Measurements from ENCODE around the gene MIOX.

The MIOX gene

GRCh38 chr22:50454556-50455075 lies 32.0 kb upstream of the MIOX start:
- H3K36me3 ChIP-seq (ENCODE audit: control insufficient read depth, low read length): peaks cover 91% of the 10 kb centered on the region
- H3K9me2 ChIP-seq (replicated peaks; ENCODE audit: control insufficient read depth, low read length): no peaks in the 10 kb centered on the region
- peaks cover 39% of the 10 kb centered on the region for H3K4me1 ChIP-seq (ENCODE audit: control insufficient read depth, low read length)
- no peaks in the 10 kb centered on the region for H3K9me3 ChIP-seq (ENCODE audit: control insufficient read depth, insufficient read depth, low read length)
- no peaks in the 10 kb centered on the region for H4K20me1 ChIP-seq (ENCODE audit: control insufficient read depth, insufficient read depth, low read depth, low read length)
- no peak for TF ChIP-seq EZH2phosphoT487 (IDR thresholded peaks at IDR 0.05; ENCODE audit: borderline replicate concordance, low read length)
- TF ChIP-seq, protein P1, sequence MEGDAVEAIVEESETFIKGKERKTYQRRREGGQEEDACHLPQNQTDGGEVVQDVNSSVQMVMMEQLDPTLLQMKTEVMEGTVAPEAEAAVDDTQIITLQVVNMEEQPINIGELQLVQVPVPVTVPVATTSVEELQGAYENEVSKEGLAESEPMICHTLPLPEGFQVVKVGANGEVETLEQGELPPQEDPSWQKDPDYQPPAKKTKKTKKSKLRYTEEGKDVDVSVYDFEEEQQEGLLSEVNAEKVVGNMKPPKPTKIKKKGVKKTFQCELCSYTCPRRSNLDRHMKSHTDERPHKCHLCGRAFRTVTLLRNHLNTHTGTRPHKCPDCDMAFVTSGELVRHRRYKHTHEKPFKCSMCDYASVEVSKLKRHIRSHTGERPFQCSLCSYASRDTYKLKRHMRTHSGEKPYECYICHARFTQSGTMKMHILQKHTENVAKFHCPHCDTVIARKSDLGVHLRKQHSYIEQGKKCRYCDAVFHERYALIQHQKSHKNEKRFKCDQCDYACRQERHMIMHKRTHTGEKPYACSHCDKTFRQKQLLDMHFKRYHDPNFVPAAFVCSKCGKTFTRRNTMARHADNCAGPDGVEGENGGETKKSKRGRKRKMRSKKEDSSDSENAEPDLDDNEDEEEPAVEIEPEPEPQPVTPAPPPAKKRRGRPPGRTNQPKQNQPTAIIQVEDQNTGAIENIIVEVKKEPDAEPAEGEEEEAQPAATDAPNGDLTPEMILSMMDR (IDR thresholded peaks at IDR 0.05; ENCODE audit: low read depth, low read length, poor library complexity, severe bottlenecking): no peak
- no peak overlapping the region for H3K4me2 ChIP-seq (ENCODE audit: low read length)
- H3K79me2 ChIP-seq (ENCODE audit: control insufficient read depth, low read length): peaks cover 13% of the 10 kb centered on the region
- no peak overlapping the region for H3K27ac ChIP-seq (ENCODE audit: low read depth, low read length)
- no peak overlapping the region for H3K4me3 ChIP-seq (ENCODE audit: low read length)
- no peaks in the 10 kb centered on the region for H3K27me3 ChIP-seq (ENCODE audit: control insufficient read depth, low read length)
- peaks cover 31% of the 10 kb centered on the region for H3F3A ChIP-seq (ENCODE audit: control insufficient read depth, insufficient read depth)

DNA sequence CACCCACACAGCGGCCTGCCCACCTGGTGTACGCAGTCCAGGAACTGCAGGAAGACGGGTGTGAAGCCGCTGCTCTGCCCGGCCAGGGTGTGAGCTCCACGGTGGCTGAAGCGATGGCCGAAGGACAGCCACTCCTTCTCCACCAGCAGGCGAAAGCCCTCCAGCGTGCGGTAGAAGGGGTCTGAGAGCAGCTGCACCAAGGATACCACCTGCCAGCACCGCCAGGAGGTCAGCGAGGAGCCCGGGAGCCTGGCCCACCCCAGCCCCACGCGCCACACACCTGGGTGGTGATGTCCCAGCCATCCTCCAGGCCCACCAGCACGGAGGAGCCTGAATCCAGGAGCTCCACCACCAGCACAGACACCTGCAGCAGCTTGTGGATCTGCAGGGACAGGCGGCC lies 31.5 kb upstream of the MIOX start:
- Histone ChIP-seq H3F3A (ENCODE audit: control insufficient read depth, insufficient read depth) (peaks cover 25% of the 10 kb centered on the region), H3K27ac (ENCODE audit: low read depth, low read length) (no peak overlapping the region), H3K36me3 (ENCODE audit: control insufficient read depth, low read length) (peaks cover 93% of the 10 kb centered on the region), H3K4me2 (ENCODE audit: low read length) (no peak overlapping the region), H3K4me3 (ENCODE audit: low read length) (no peak overlapping the region), H3K27me3 (ENCODE audit: control insufficient read depth, low read length) (no peaks in the 10 kb centered on the region), H4K20me1 (ENCODE audit: control insufficient read depth, insufficient read depth, low read depth, low read length) (no peaks in the 10 kb centered on the region), H3K9me2 (replicated peaks; ENCODE audit: control insufficient read depth, low read length) (no peaks in the 10 kb centered on the region), H3K79me2 (ENCODE audit: control insufficient read depth, low read length) (peaks cover 13% of the 10 kb centered on the region), H3K9me3 (ENCODE audit: control insufficient read depth, insufficient read depth, low read length) (no peaks in the 10 kb centered on the region), H3K4me1 (ENCODE audit: control insufficient read depth, low read length) (peaks cover 33% of the 10 kb centered on the region)
- no peak for TF ChIP-seq EZH2phosphoT487 (IDR thresholded peaks at IDR 0.05; ENCODE audit: borderline replicate concordance, low read length)
- TF ChIP-seq, protein P1 (IDR thresholded peaks at IDR 0.05; ENCODE audit: low read depth, low read length, poor library complexity, severe bottlenecking): no peak

- Histone ChIP-seq H3K36me3 (ENCODE audit: control insufficient read depth, low read length) (peaks cover 93% of the 10 kb centered on the region), H3K27me3 (ENCODE audit: control insufficient read depth, low read length) (no peaks in the 10 kb centered on the region), H3K4me1 (ENCODE audit: control insufficient read depth, low read length) (peaks cover 25% of the 10 kb centered on the region), H3K79me2 (ENCODE audit: control insufficient read depth, low read length) (peaks cover 13% of the 10 kb centered on the region), H3K4me2 (ENCODE audit: low read length) (no peak overlapping the region), H3F3A (ENCODE audit: control insufficient read depth, insufficient read depth) (peaks cover 17% of the 10 kb centered on the region), H3K9me3 (ENCODE audit: control insufficient read depth, insufficient read depth, low read length) (no peaks in the 10 kb centered on the region), H3K9me2 (replicated peaks; ENCODE audit: control insufficient read depth, low read length) (no peaks in the 10 kb centered on the region), H3K27ac (ENCODE audit: low read depth, low read length) (no peak overlapping the region), H4K20me1 (ENCODE audit: control insufficient read depth, insufficient read depth, low read depth, low read length) (no peaks in the 10 kb centered on the region), H3K4me3 (ENCODE audit: low read length) (no peak overlapping the region)
- TF ChIP-seq, protein P1 (IDR thresholded peaks at IDR 0.05; ENCODE audit: low read depth, low read length, poor library complexity, severe bottlenecking): no peak
- TF ChIP-seq EZH2phosphoT487 (IDR thresholded peaks at IDR 0.05; ENCODE audit: borderline replicate concordance, low read length): no peak
These were observed 30.6 kb upstream of the MIOX start for GRCh38 chr22:50456026-50456425.
